IPS-15b (cell line): Measurements from ENCODE around the gene ZC3HAV1.
"Not testable (repeated sequence)": the region's sequence is repeated elsewhere in the genome, so short reads cannot be mapped to it uniquely, and the experiment has no call there.

ENCODE experiments used
- H3K27me3 ChIP-seq: one replicate; pipeline ENCODE4 v1.6.1; 2013; ENCODE audit warnings: low read length; ENCODE audit not compliant: control insufficient read depth, insufficient read depth
- H3K36me3 ChIP-seq: one replicate; pipeline ENCODE4 v1.6.1; 2013; ENCODE audit warnings: low read length; ENCODE audit not compliant: control insufficient read depth, insufficient read depth
- H3K4me1 ChIP-seq: one replicate; pipeline ENCODE4 v1.6.1; 2013; ENCODE audit warnings: mild to moderate bottlenecking, low read length; ENCODE audit not compliant: control insufficient read depth, insufficient read depth
- H3K4me3 ChIP-seq: one replicate; pipeline ENCODE4 v1.5.1; 2013; ENCODE audit warnings: low read depth, low read length
- H3K9ac ChIP-seq: one replicate; pipeline ENCODE4 v1.6.1; 2013; ENCODE audit warnings: low read depth, mild to moderate bottlenecking, low read length
- H3K9me3 ChIP-seq: one replicate; pipeline ENCODE4 v1.6.1; 2013; ENCODE audit warnings: mild to moderate bottlenecking, low read length; ENCODE audit not compliant: control insufficient read depth, insufficient read depth

Gene ZC3HAV1

DNA sequence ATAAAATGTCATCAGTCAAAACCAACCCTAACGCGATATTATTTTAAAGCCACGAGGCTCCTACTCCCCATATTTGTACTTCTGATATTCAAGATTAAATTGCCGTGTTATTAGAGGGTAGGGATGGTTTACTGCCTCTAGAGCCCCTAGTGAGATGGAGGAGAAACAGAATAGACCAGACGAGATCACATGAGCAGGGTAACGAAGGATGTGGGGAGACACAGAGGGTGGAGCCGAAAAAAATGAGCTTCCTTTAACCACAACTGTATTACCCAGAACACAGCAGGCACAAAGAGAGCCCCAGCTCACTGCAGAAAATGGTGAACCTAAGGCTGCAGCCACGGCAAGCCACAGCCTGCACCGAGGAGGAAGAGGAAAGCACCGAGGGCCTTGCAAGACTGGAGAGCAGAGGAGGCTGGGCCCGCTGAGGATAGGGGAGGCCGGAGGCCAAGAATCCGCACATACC lies 14.3 kb downstream of the ZC3HAV1 start:
- Histone ChIP-seq H3K9me3 (no peaks in the 10 kb centered on the region), H3K27me3 (no peaks in the 10 kb centered on the region), H3K4me1 (peaks cover 10% of the 10 kb centered on the region), H3K4me3 (no peak overlapping the region), H3K9ac (no peak overlapping the region), H3K36me3 (no peaks in the 10 kb centered on the region)

DNA sequence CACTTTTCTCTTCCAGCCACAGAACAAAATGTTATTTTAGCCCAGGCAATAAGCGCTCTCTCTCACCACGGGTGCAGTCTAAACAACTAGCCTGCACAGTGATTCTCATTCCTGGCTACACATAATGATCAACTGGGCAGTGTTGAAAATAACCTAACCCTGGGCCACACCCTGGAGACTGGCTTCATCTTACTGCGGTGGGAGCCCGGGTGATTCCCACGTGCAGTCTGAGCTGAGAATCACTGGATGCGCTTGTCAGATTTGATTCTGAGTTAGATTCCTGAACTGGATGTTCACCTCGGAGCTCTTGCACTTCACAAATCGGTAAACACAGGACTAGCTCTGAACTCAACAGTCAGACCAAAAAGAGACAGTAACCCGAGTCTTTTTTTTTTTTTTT lies 14.9 kb downstream of the ZC3HAV1 start:
- Histone ChIP-seq H3K4me3 (no peak overlapping the region), H3K9ac (no peak overlapping the region), H3K4me1 (peaks cover 10% of the 10 kb centered on the region)

DNA sequence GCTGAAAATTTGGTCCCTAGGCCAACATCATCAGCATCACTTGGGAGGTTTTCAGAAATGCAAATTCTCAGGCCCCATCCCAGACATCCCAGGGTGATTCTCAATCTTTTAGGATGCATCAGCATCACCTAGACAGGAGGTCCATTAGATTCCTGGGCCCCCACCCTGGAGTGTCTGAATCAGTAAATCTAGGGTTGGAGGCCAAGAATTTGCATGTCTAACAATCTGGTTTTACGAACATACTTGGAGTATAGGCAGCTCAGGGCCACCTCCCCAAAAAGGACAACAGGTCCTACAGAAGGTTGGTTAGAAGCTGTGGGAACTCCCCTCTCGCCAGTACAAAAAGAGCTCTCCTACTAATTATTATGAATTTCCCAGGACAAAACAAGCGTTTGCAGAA lies 15.5 kb downstream of the ZC3HAV1 start:
- Histone ChIP-seq H3K4me1 (peaks cover 10% of the 10 kb centered on the region), H3K9me3 (no peaks in the 10 kb centered on the region), H3K9ac (no peak overlapping the region), H3K27me3 (no peaks in the 10 kb centered on the region), H3K36me3 (no peaks in the 10 kb centered on the region), H3K4me3 (no peak overlapping the region)

More for the DNA sequence above, 14.9 kb downstream of the ZC3HAV1 start:
- no peaks in the 10 kb centered on the region for H3K9me3 ChIP-seq
- no peaks in the 10 kb centered on the region for H3K36me3 ChIP-seq
- no peaks in the 10 kb centered on the region for H3K27me3 ChIP-seq

DNA sequence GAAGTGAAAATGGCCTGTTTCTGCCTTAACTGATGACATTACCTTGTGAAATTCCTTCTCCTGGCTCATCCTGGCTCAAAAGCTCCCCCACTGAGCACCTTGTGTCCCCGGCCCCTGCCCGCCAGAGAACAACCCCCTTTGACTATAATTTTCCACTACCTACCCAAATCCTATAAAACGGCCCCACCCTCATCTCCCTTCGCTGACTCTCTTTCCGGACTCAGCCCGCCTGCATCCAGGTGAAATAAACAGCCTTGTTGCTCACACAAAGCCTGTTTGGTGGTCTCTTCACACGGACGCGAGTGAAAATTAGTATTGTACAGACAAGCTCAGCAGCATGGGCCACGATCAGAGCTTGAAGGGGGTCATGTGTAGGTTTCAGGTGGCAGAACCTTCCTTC lies 16.0 kb downstream of the ZC3HAV1 start:
- H3K9me3 ChIP-seq, H3K4me1 ChIP-seq, H3K4me3 ChIP-seq, H3K36me3 ChIP-seq, H3K9ac ChIP-seq, H3K27me3 ChIP-seq: not testable (repeated sequence)

DNA sequence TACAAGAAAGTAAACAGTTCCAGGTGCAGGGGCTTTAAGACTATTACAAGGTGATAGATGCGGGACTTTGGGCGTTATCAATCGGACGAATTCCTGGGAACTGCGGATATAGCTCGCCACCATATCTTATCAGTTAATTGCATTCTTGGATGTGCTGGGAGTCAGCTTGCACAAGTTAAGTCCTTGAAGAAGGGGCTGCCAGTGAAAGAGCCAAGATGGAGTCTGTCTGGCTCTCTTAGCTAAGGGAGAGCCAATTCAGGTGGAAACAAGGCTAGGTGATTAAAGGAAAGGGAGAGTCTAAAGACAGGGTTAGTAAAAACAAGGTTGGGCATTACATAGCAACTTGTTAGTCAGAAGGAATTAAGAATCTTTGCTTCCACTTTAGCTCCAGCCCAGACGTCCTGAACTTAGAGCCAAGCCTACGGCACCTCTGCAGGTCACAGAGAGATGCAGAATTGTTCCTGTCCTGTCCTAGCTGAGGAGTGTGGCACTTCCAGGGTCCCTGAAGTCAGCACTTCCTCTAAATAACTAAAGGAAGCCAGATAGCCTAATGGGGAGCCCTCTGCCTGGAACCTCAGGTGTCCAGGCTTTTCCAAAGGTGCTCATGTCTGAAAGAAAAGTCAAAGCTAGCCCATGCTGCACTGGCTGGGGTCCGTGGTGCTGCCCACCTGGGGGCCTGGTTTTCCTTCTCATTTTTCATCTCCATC lies 17.3 kb downstream of the ZC3HAV1 start:
- H3K36me3 ChIP-seq = no peaks in the 10 kb centered on the region
- H3K4me1 ChIP-seq = peaks cover 10% of the 10 kb centered on the region
- no peaks in the 10 kb centered on the region for H3K27me3 ChIP-seq
- no peaks in the 10 kb centered on the region for H3K9me3 ChIP-seq
- no peak overlapping the region for H3K9ac ChIP-seq
- no peak overlapping the region for H3K4me3 ChIP-seq

DNA sequence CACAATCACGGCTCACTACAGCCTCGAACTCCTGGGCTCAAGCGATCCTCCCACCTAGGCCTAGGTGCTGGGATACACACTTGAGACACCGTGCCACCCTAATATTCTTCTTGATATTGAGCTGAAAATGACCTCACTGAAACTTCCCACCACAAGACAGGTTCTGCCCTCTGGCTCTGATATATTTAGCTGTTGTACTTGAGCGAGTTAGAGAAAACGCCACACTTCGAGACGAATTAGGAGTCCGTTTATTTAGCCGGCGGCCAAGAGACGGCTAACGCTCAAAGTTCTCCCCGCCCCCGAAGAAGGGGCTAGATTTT lies 17.9 kb downstream of the ZC3HAV1 start:
- Histone ChIP-seq H3K9ac (no peak overlapping the region), H3K4me3 (no peak overlapping the region), H3K4me1 (peaks cover 10% of the 10 kb centered on the region), H3K9me3 (no peaks in the 10 kb centered on the region), H3K36me3 (peaks cover 3% of the 10 kb centered on the region), H3K27me3 (no peaks in the 10 kb centered on the region)

DNA sequence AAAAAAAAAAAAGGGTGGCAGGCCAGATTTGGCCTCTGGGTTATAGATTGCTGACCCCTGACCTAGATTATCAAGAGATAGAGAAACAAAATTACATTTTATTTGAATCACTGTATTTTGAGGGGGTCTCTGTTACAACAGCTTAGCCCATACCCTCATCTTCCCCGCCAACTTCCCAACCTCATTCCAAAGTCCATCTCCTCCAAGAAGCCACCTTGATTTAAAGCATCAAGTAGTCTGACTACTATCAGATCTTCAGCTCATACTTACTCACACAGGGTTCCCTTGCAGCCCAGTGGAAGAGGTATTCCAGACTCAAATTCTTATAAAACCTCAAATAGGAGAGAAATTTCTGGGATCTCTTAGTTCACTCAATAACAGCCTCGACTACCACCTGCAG lies 20.4 kb downstream of the ZC3HAV1 start:
- Histone ChIP-seq H3K36me3 (peaks cover 3% of the 10 kb centered on the region), H3K9ac (no peak overlapping the region), H3K4me3 (no peak overlapping the region), H3K4me1 (peaks cover 10% of the 10 kb centered on the region), H3K9me3 (no peaks in the 10 kb centered on the region), H3K27me3 (no peaks in the 10 kb centered on the region)

DNA sequence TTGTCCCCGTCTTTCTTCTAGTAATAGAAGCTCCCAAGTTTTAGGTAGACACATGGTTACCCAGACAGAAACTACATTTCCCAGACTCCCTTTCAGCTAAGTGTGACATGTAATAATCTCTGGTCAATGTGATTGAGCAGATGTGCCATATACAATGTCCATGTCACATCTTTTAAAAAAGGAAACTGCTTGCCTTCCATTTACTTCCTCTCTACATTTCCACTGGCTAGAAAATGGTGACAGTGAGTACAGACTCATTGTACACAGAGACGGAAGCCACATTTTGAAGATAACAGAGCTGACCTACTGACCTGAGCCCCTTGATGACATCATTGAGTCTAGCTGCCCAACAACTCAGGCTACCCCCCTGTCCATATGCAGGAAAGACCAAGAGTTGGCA lies 21.3 kb downstream of the ZC3HAV1 start:
- H3K36me3 ChIP-seq = peaks cover 5% of the 10 kb centered on the region
- H3K9ac ChIP-seq = no peak overlapping the region
- no peak overlapping the region for H3K4me3 ChIP-seq
- H3K9me3 ChIP-seq = no peaks in the 10 kb centered on the region
- H3K27me3 ChIP-seq = no peaks in the 10 kb centered on the region
- peaks cover 6% of the 10 kb centered on the region for H3K4me1 ChIP-seq

DNA sequence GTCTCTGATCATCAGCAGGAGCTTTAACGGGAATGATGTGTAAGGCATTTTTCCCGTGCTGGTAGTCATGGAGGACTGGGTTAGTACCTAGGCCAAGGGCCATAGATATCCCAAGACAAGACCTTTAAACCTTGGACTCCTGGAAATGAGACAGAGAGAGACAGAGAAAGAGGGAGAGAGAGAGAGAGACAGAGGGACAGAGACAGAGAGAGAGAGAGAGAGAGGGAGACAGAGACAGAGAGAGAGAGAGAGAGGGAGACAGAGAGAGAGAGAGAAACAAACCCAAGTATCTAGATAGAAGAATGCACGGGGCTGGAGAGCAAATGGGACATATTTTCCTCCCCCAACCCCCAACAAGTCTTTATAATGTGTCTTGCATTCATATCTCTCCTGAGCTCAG lies 22.3 kb downstream of the ZC3HAV1 start:
- Histone ChIP-seq H3K9me3 (no peaks in the 10 kb centered on the region), H3K36me3 (peaks cover 6% of the 10 kb centered on the region), H3K27me3 (no peaks in the 10 kb centered on the region), H3K4me1 (no peaks in the 10 kb centered on the region), H3K9ac (no peak overlapping the region), H3K4me3 (no peak overlapping the region)

DNA sequence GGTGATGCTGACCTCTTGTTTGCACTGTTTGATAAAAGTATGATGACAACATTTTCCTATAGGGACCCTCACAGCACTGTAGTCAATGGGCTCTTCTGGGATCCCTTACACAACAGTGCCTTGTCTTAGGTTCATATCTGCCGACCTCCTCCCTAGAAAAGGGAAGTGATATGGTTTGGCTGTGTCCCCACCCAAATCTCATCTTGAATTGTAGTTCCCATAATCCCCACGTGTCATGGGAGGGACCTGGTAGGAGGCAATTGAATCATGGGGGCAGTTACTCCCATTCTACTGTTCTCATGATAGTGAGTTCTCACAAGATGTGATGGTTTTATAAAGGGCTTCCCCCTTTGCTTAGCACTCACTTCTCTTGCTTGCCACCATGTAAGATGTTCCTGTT lies 23.1 kb downstream of the ZC3HAV1 start:
- Histone ChIP-seq H3K36me3 (peaks cover 6% of the 10 kb centered on the region), H3K27me3 (no peaks in the 10 kb centered on the region), H3K4me1 (no peaks in the 10 kb centered on the region), H3K9me3 (no peaks in the 10 kb centered on the region), H3K9ac (no peak overlapping the region), H3K4me3 (no peak overlapping the region)

DNA sequence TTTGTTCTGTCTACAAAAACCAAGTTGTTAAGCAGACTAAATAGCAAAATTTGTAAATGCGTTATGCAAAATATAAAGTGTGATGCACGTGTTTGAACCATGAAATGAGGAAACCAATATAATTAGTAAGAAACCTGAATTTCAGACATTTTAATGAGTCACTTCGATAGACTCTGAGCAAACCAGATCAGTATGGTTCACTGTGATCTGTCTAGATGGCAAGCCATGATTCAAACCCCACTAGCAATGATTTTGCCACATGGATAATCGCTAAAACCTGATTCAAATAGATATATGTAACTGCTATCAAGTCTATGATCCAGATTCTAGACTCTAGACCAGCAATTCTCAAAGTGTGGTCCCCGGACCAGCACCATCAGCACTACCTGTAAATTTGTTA lies 24.8 kb downstream of the ZC3HAV1 start:
- Histone ChIP-seq H3K36me3 (peaks cover 10% of the 10 kb centered on the region), H3K27me3 (no peaks in the 10 kb centered on the region), H3K4me3 (no peak overlapping the region), H3K9ac (no peak overlapping the region), H3K9me3 (no peaks in the 10 kb centered on the region), H3K4me1 (no peaks in the 10 kb centered on the region)

DNA sequence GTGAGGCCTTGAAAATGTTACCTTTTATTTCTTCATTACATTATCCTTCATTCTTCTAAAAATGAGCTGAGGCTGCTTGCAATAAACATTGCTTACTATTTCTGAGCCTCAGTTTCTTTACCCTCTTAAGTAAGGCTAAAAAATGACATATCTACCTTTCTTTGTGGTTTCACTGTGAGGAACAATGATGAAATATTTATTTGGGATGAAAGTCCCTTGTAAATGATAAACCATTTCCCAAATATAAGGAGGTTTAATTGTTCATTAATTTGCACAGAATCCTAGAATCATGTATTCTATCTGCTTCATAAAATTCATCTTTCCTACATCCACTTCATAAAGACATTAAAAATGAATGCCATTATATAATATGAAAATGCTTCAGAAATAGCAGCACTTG lies 27.9 kb downstream of the ZC3HAV1 start:
- H3K4me3 ChIP-seq = no peak overlapping the region

More for the DNA sequence above, 27.9 kb downstream of the ZC3HAV1 start:
- H3K9ac ChIP-seq = no peak overlapping the region
- no peaks in the 10 kb centered on the region for H3K9me3 ChIP-seq
- no peaks in the 10 kb centered on the region for H3K4me1 ChIP-seq
- no peaks in the 10 kb centered on the region for H3K27me3 ChIP-seq
- H3K36me3 ChIP-seq = peaks cover 13% of the 10 kb centered on the region
